Right lobe of liver (tissue), 4 donors: ENCODE results near the gene CDHR1.

Experiments
- POLR2A ChIP-seq: fragments of 450-650 bp; IDR thresholded peaks from one replicate; pipeline ENCODE4 v1.6.1; 2017; ENCODE audit warnings: antibody characterized with exemption, mild to moderate bottlenecking
- TF ChIP-seq, protein P1 (sequence below), 4 donors: fragments of 200-600 bp in 3 of 4; fragments of 450-650 bp in 1 of 4; IDR thresholded peaks; one replicate each; pipeline versions ENCODE4 v1.5.1 to v1.8.0; 2016 to 2022; ENCODE audit warnings: antibody characterized with exemption in 4 of 4, mild to moderate bottlenecking in 2 of 4
- donor health status: DM: no; HTN: no; CAD: no.
- donor health status: DM: no; HTN: no; CAD: no.
- donor health status: DM: no; HTN: yes; CAD: no.

DNA sequence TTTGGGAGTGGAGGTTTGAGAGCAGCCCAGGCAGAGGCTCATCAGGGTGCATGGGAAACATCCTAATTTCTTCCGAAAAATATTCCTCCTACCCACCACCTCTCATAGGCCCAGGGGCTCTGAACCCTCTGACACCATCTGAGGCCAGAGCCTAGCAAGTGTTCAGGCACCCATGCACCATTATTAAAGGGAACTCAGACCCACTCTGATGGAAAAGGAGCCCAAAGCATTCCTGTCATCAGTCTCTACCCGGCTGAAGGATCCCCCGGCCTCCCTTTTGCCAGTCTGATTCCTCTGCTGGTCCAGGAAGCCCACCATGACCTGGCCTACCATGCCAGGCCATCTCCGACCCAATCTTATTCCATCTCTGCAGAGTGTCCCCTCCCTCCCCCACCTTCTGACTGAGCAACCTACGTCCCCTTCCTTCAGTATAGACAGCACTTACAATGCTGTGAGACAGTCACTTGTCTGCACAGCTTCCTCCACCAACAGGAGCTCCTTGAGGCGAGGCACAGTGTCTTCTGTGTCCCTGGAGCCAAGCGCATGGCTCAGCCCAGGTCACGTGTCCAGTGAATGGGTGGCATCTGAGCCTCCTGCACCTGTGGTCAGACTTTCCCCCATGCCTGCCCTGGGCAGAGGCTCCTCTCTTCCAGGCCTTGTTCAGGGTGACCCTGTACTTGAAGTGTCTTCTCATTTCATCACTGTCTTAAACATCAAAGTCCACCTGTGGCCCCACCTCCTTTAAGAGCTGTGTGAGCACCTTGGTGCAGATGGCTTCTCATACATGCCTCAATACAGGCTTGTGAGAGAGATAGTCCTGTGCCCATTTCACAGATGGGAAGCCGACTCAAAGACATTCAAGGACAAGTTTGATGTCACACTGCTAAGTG, 21.6 kb upstream of the CDHR1 start:
- no peak for TF ChIP-seq POLR2A
- TF ChIP-seq, protein P1, sequence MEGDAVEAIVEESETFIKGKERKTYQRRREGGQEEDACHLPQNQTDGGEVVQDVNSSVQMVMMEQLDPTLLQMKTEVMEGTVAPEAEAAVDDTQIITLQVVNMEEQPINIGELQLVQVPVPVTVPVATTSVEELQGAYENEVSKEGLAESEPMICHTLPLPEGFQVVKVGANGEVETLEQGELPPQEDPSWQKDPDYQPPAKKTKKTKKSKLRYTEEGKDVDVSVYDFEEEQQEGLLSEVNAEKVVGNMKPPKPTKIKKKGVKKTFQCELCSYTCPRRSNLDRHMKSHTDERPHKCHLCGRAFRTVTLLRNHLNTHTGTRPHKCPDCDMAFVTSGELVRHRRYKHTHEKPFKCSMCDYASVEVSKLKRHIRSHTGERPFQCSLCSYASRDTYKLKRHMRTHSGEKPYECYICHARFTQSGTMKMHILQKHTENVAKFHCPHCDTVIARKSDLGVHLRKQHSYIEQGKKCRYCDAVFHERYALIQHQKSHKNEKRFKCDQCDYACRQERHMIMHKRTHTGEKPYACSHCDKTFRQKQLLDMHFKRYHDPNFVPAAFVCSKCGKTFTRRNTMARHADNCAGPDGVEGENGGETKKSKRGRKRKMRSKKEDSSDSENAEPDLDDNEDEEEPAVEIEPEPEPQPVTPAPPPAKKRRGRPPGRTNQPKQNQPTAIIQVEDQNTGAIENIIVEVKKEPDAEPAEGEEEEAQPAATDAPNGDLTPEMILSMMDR (IDR thresholded peaks at IDR 0.05), result no peak
